ENCODE measurements around the gene TMCO1.
"Not testable (repeated sequence)": the region's sequence is repeated elsewhere in the genome, so short reads cannot be mapped to it uniquely, and the experiment has no call there.

The TMCO1 gene

DNA sequence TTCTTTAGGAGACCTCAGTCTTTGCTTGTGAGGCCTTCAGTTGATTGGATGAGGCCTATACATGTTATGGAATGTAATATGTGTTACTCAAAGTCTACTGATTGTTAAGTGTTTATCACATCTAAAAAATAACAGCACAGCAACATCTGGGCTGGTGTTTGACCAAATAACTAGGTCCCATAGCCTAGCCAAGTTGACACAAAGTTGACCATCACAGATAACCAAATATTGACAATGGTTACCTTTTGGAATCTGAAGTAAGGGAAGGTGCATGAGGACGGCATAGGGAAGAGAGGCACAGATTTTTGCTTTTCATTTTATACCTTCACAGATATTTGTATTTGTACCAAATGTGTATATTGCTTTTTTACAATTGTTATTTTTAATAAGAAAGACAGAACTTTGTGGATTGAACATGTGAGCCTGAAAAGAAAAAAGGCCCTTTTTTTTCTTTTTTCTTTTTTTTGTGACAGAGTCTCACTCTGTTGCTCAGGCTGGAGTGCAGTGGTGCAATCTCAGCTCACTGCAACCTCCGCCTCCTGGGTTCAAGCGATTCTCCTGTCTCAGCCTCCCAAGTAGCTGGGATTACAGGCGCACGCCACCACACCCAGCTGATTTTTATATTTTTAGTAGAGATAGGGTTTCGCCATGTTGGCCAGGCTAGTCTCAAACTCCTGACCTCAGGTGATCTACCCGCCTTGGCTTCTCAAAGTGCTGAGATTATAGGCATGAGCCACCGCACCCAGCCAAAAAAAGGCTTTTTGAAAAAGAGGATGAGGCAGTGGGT lies 52.2 kb downstream of the TMCO1 start:
- not testable (repeated sequence) for H3K9me3 Mint-ChIP-seq; H3K4me1 Mint-ChIP-seq (ENCODE audit: low read depth); H3K4me3 Mint-ChIP-seq; H3K27me3 Mint-ChIP-seq; H3K36me3 Mint-ChIP-seq (ENCODE audit: low read depth); H3K27ac Mint-ChIP-seq

DNA sequence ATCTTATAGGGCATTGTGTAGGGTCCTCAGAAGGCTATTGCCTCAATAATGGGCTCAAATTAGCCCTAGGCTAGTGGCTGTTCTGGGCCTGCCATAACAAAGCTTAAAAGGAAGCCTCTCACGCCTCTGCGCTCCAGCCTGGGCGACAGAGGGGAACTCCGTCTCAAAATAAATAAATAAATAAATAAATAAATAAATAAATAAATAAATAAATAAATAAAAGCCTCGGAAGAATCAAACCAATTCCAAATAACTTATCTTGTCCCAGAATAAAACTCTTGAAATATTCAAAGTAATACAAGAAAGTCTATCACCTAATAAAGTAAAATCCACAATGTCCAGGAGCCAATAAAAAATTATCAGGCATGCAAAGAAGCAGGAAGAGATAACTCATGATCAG lies 55.9 kb downstream of the TMCO1 start:
- H3K4me1 Mint-ChIP-seq (ENCODE audit: low read depth): no peaks in the 10 kb centered on the region
- H3K27ac Mint-ChIP-seq: no peak overlapping the region
- no peak overlapping the region for H3K4me3 Mint-ChIP-seq
- no peaks in the 10 kb centered on the region for H3K9me3 Mint-ChIP-seq
- no peaks in the 10 kb centered on the region for H3K36me3 Mint-ChIP-seq (ENCODE audit: low read depth)
- H3K27me3 Mint-ChIP-seq: peaks cover 7% of the 10 kb centered on the region

DNA sequence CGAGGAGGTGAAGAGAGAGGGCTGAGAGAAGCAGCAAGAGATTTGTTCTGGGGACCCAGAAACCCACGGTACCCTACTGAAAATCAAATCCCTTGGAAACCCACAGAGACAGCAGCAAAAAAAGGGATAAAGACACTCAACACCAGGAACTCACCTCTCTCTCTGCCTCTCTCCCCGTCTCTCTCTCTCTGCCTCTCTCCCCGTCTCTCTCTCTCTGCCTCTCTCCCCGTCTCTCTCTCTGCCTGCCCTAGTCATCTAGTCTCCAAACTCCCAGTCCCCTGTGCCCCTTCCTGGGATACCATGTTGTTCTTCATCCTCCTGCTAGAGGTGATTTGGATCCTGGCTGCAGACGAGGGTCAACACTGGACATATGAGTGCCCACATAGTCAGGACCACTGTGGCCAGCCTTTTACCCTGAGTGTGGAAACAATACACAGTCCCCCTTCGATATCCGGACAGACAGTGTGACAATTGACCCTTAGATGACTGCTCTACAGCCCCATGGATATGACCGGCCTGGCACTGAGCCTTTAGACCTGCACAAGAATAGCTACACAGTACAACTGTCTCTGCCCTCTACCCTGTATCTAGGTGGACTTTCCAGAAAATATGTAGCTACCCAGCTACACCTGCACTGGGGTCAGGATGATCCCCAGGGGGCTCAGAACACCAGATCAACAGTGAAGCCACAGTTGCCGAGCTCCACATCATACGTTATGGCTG lies 60.5 kb downstream of the TMCO1 start:
- H3K9me3 Mint-ChIP-seq: no peaks in the 10 kb centered on the region
- peaks cover 24% of the 10 kb centered on the region for H3K27me3 Mint-ChIP-seq
- no peaks in the 10 kb centered on the region for H3K36me3 Mint-ChIP-seq (ENCODE audit: low read depth)
- H3K27ac Mint-ChIP-seq: no peak overlapping the region
- no peak overlapping the region for H3K4me3 Mint-ChIP-seq
- H3K4me1 Mint-ChIP-seq (ENCODE audit: low read depth): no peaks in the 10 kb centered on the region

DNA sequence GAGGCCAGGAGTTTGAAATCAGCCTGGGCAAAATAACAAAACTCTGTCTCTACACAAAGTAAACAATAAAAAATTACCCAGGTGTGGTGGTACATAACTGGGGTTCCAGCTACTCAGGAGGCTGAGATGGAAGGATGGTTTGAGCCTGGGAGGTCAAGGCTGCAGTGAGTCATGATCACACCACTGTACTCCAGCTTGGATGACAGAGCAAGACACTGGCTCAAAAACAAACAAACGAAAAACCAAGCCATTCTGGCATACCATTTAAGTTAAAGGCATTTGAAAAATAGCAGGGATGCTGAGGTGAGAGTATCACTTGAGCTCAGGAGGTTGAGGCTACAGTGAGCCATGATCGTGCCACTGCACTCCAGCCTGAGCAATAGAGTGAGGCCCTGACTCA lies 65.0 kb downstream of the TMCO1 start:
- no peak overlapping the region for H3K4me3 Mint-ChIP-seq
- H3K36me3 Mint-ChIP-seq (ENCODE audit: low read depth): no peaks in the 10 kb centered on the region
- H3K27ac Mint-ChIP-seq: no peak overlapping the region
- H3K4me1 Mint-ChIP-seq (ENCODE audit: low read depth): peaks cover 3% of the 10 kb centered on the region
- H3K9me3 Mint-ChIP-seq: no peaks in the 10 kb centered on the region
- H3K27me3 Mint-ChIP-seq: peaks cover 18% of the 10 kb centered on the region

- Mint-ChIP-seq H3K4me1 (ENCODE audit: low read depth) (peaks cover 11% of the 10 kb centered on the region), H3K27me3 (peaks cover 11% of the 10 kb centered on the region)
- not testable (repeated sequence) for H3K27ac Mint-ChIP-seq; H3K4me3 Mint-ChIP-seq; H3K9me3 Mint-ChIP-seq; H3K36me3 Mint-ChIP-seq (ENCODE audit: low read depth)
These were observed 66.7 kb downstream of the TMCO1 start for GRCh38 chr1:165701922-165702321.

GRCh38 chr1:165699577-165699976 lies 69.1 kb downstream of the TMCO1 start:
- Mint-ChIP-seq H3K4me1 (ENCODE audit: low read depth) (peaks cover 29% of the 10 kb centered on the region), H3K27ac (no peak overlapping the region), H3K4me3 (peak overlapping the region; percentile 37), H3K9me3 (no peaks in the 10 kb centered on the region), H3K36me3 (ENCODE audit: low read depth) (peaks cover 9% of the 10 kb centered on the region), H3K27me3 (no peaks in the 10 kb centered on the region)

- peak overlapping the region; percentile 95 for H3K27ac Mint-ChIP-seq
- H3K9me3 Mint-ChIP-seq: no peaks in the 10 kb centered on the region
- H3K27me3 Mint-ChIP-seq: no peaks in the 10 kb centered on the region
- H3K4me3 Mint-ChIP-seq: peak overlapping the region; percentile 98
- H3K4me1 Mint-ChIP-seq (ENCODE audit: low read depth): peaks cover 29% of the 10 kb centered on the region
- H3K36me3 Mint-ChIP-seq (ENCODE audit: low read depth): peaks cover 17% of the 10 kb centered on the region
These were observed 70.0 kb downstream of the TMCO1 start for GRCh38 chr1:165698761-165699052.

DNA sequence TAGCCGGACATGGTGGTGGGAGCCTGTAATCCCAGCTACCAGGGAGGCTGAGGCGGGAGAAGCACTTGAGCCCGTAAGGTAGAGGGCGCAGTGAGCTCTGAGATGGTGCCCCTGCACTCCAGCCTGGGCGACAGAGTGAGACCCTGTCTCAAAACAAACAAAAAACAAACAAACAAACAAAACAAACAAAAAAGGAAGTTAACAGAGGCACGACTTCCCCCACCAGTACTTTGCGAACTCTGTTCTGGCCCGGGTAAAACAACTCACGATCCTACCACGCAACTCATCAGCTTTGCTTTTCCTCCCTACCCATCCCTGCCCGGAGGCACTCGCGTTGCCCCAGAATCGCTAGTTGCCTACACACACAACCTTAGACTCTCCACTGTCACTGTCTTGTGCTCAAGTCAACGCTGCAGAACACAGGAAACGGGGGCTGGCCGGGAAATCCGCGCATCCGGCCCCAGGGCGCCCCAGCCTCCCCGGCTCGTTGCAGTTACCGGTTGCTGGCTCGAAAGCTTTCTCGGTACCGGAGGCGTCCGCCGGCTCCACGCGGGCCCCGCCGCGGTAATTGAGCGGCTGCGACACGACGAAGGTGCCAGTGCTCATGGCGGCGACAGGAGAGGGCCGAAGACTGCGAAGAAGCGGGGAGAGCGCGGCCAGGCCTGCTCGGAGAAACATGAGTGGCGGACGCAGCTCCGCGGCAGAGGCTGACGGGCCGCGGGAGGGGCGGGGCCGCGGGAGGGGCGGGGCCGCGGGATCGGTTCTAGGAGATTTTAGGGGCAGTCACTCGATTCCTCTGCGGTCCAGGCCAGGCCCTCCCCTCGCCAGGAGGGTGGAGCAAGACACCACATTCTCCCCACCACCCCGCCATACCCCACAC lies 70.5 kb downstream of the TMCO1 start, which contains the start of gene ALDH9A1:
ALDH9A1 (minus strand) TSS at position 682 of the 880 bp plus-strand sequence; CDS start at position 678, 4 bp downstream.
- Mint-ChIP-seq H3K4me3 (peak within 1 kb of the TSS; percentile 98), H3K27me3 (no peaks in the 10 kb centered on the region)

GRCh38 chr1:165697491-165697880 lies 71.2 kb downstream of the TMCO1 start:
- H3K9me3 Mint-ChIP-seq: no peaks in the 10 kb centered on the region
- peak overlapping the region; percentile 98 for H3K4me3 Mint-ChIP-seq
- no peaks in the 10 kb centered on the region for H3K27me3 Mint-ChIP-seq
- peaks cover 24% of the 10 kb centered on the region for H3K36me3 Mint-ChIP-seq (ENCODE audit: low read depth)
- H3K27ac Mint-ChIP-seq: peak overlapping the region; percentile 94
- peaks cover 29% of the 10 kb centered on the region for H3K4me1 Mint-ChIP-seq (ENCODE audit: low read depth)

More for the DNA sequence above, 70.5 kb downstream of the TMCO1 start, which contains the start of gene ALDH9A1:
- Mint-ChIP-seq H3K36me3 (ENCODE audit: low read depth) (peaks cover 23% of the 10 kb centered on the region), H3K27ac (peak within 1 kb of the TSS; percentile 95), H3K4me1 (ENCODE audit: low read depth) (peaks cover 29% of the 10 kb centered on the region), H3K9me3 (no peaks in the 10 kb centered on the region)

DNA sequence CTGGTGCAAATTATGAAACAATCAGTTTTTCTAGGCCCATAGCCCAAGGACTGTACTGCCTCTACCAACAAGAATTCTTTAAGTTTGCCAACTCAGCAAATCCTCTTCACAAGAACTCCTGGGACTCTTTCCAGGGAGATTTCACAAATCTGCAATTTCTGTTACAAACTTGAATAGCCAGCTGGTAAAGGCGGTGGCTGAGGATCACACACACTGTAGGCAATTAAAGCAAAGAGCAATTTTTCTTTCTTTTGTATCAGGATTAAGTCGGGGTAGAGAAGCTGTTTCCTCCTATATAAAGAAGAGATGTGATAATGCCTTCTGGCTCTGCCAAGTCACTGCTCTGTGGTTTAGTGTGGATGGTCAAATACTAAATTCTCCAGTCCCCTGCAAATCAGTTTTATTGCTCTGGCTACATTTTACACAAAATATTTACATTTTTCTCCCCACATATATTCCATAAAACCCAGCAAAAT lies 72.0 kb downstream of the TMCO1 start:
- peak overlapping the region; percentile 98 for H3K4me3 Mint-ChIP-seq
- no peak overlapping the region for H3K27ac Mint-ChIP-seq
- H3K4me1 Mint-ChIP-seq (ENCODE audit: low read depth): peaks cover 35% of the 10 kb centered on the region
- no peaks in the 10 kb centered on the region for H3K9me3 Mint-ChIP-seq
- no peaks in the 10 kb centered on the region for H3K27me3 Mint-ChIP-seq
- H3K36me3 Mint-ChIP-seq (ENCODE audit: low read depth): peaks cover 33% of the 10 kb centered on the region

GRCh38 chr1:165695031-165695430 lies 73.6 kb downstream of the TMCO1 start:
- no peaks in the 10 kb centered on the region for H3K9me3 Mint-ChIP-seq
- peaks cover 43% of the 10 kb centered on the region for H3K4me1 Mint-ChIP-seq (ENCODE audit: low read depth)
- peaks cover 40% of the 10 kb centered on the region for H3K36me3 Mint-ChIP-seq (ENCODE audit: low read depth)
- no peak overlapping the region for H3K27ac Mint-ChIP-seq
- peak overlapping the region; percentile 17 for H3K4me3 Mint-ChIP-seq
- no peaks in the 10 kb centered on the region for H3K27me3 Mint-ChIP-seq

- Mint-ChIP-seq H3K9me3 (no peaks in the 10 kb centered on the region), H3K4me1 (ENCODE audit: low read depth) (peaks cover 53% of the 10 kb centered on the region), H3K27ac (no peak overlapping the region), H3K4me3 (no peak overlapping the region), H3K27me3 (no peaks in the 10 kb centered on the region), H3K36me3 (ENCODE audit: low read depth) (peaks cover 58% of the 10 kb centered on the region)
These were observed 80.6 kb downstream of the TMCO1 start for GRCh38 chr1:165688046-165688445.

DNA sequence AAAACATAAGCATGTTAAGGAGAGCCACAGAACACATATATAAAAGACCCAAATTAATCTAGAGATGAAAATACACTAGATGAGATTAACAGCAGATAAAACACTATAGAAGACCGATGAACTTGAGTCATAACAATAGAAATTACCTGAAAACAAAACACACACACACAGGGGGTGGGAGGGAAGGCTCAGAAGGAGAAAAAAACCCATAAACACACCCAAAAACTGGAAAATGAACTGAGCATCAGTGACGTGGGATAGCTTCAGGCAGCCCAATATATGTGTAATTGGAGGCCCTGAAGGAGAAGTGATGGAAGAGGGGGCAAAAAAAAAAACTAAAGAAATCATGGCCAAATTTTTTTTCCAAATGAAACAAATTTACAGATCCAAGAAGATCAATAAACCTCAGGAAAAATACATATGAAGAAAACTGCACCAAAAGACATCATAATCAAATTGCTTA lies 81.7 kb downstream of the TMCO1 start:
- H3K4me1 Mint-ChIP-seq (ENCODE audit: low read depth): peaks cover 50% of the 10 kb centered on the region
- H3K27me3 Mint-ChIP-seq: no peaks in the 10 kb centered on the region
- peak overlapping the region; percentile 2 for H3K27ac Mint-ChIP-seq
- H3K36me3 Mint-ChIP-seq (ENCODE audit: low read depth): peaks cover 62% of the 10 kb centered on the region
- no peaks in the 10 kb centered on the region for H3K9me3 Mint-ChIP-seq
- H3K4me3 Mint-ChIP-seq: peak overlapping the region; percentile 2

- Mint-ChIP-seq H3K4me1 (ENCODE audit: low read depth) (peaks cover 43% of the 10 kb centered on the region), H3K27me3 (no peaks in the 10 kb centered on the region), H3K4me3 (peak overlapping the region; percentile 2), H3K27ac (peak overlapping the region; percentile 13), H3K36me3 (ENCODE audit: low read depth) (peaks cover 64% of the 10 kb centered on the region), H3K9me3 (no peaks in the 10 kb centered on the region)
These were observed 82.3 kb downstream of the TMCO1 start for GRCh38 chr1:165686121-165686970.

Measured in stimulated activated naive CD8-positive, alpha-beta T cell treated with anti-CD3 and anti-CD28 coated beads, Interleukin-15, Interleukin-2, amounts not matched to agents 100 ng/mL and 50 ng/mL, for 24 hours (primary cell).